Prostate gland (tissue), 2 donors: ENCODE measurements around the gene EGLN2.

Source experiments
- CTCF ChIP-seq, 4 experiments: fragments of 200-600 bp in 2 of 4; fragments of 450-650 bp in 2 of 4; sonication (generic) in 2 of 4; IDR thresholded peaks; 1 replicate in 3 of 4; 2 replicates in 1 of 4; pipeline ENCODE4 v1.5.1; 2016 to 2019; ENCODE audit warnings: antibody characterized with exemption in 4 of 4, mild to moderate bottlenecking in 2 of 4, moderate library complexity in 2 of 4
- POLR2A ChIP-seq: fragments of 450-650 bp; IDR thresholded peaks from one replicate; pipeline ENCODE4 v1.6.1; 2016; ENCODE audit warnings: antibody characterized with exemption, mild to moderate bottlenecking
- POLR2AphosphoS5 ChIP-seq: sonication (generic); formaldehyde crosslinking; IDR thresholded peaks from one replicate; pipeline ENCODE4 v1.6.1; 2017; ENCODE audit warnings: antibody characterized with exemption

GRCh38 chr19:40813182-40813581 is 14.2 kb downstream of the EGLN2 start:
- TF ChIP-seq CTCF (IDR thresholded peaks at IDR 0.05), result no peak
- TF ChIP-seq POLR2A, result no peak
- TF ChIP-seq POLR2AphosphoS5, result no peak
